ENCODE measurements around the gene PARS2. TPM values are rescaled to one million over a fixed set of nuclear protein-coding genes. Genes with fewer than 3 reads are reported as not detected.

The PARS2 gene
- total RNA-seq, 1 experiment from 2014 or later: 25.2 TPM

DNA sequence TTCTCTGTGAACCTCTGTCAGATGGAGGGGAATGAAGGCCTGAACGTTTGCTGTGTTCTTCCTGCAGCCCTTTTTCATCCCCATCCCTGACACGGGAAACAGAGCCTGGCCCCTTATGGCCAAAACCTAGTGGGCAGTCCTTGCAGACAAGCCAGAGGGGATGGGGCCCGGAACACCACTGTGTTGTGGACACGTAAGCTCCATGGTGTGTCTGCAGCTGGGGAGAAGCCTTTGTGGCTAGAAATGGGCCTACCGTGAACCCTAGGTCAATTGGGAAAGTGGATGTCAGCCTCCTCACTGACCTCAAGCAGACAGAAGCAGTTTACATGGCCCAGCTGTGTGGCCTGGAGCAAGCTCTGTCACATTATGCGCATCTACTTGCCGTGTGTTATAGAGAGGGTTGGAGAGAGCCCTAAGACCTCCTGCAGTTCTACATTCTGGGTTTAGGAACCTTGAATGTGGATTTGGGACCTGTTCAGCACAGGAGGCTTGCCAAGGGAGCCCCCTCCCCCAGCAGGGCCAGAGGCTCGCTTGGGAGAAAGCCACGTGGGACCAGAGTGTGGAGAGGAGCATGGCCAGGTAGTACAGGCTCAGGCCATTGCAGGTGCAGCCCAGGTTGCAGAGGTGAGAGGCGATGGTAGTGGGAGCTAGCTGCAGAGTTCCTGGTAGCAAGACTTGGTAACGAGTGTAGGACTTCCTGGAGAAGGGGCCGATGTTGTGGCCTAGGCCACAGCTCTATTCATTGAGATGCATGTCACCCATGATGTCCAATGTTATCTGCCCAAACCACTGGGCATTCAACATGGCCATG lies 20.7 kb downstream of the PARS2 start:
- Histone ChIP-seq H3K4me3 (ENCODE audit: insufficient read depth, low read depth, low read length) (no peak overlapping the region), H3K36me3 (replicated peaks; ENCODE audit: control insufficient read depth, insufficient read depth, low read length) (peaks cover 23% of the 10 kb centered on the region), H3K27me3 (ENCODE audit: control insufficient read depth, insufficient read depth, low read length) (no peaks in the 10 kb centered on the region)
- peak; percentile 10 for DNase-seq

DNA sequence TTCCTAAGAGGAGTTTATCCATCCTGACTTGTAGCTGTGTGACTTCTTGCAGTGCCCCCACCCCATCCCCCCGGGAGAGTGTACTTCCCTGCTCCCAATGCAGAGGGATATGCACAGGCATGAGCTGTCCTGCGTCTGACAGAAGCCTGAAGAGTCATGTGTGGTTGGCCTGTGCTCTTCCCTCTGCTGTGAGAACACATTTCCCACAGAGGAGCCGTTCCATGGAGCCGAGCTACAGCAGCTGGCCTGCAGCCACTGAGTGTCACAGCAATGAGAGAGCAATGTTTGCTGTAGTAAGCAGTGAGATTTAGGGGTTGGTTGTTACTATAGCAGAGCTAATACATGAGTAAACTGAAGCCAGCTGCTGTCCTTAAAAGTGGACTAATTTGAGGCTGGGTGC lies 22.0 kb downstream of the PARS2 start:
- no peaks in the 10 kb centered on the region for H3K27me3 ChIP-seq (ENCODE audit: control insufficient read depth, insufficient read depth, low read length)
- no peak for DNase-seq
- no peak overlapping the region for H3K4me3 ChIP-seq (ENCODE audit: insufficient read depth, low read depth, low read length)
- peaks cover 30% of the 10 kb centered on the region for H3K36me3 ChIP-seq (replicated peaks; ENCODE audit: control insufficient read depth, insufficient read depth, low read length)

DNA sequence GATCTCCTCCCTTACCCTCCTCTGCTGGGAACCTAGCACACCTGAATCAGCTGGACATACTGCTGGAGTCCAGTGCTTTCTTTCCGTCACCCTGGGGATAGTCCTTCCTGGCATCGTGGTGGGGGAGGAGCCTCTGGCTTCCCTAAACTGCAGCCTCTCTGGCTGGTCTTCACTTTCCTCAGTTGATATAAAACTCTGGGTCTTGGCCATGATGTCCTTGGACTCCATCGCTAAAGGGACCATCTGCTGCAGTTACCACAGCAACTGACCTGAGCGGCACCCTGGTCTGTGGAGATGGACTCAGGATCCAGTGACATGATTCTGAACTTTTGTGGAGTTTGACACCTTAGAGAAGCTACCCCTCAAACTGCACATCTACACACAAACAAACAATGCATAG lies 22.8 kb downstream of the PARS2 start:
- no peak for DNase-seq
- peaks cover 34% of the 10 kb centered on the region for H3K36me3 ChIP-seq (replicated peaks; ENCODE audit: control insufficient read depth, insufficient read depth, low read length)
- no peaks in the 10 kb centered on the region for H3K27me3 ChIP-seq (ENCODE audit: control insufficient read depth, insufficient read depth, low read length)
- no peak overlapping the region for H3K4me3 ChIP-seq (ENCODE audit: insufficient read depth, low read depth, low read length)

DNA sequence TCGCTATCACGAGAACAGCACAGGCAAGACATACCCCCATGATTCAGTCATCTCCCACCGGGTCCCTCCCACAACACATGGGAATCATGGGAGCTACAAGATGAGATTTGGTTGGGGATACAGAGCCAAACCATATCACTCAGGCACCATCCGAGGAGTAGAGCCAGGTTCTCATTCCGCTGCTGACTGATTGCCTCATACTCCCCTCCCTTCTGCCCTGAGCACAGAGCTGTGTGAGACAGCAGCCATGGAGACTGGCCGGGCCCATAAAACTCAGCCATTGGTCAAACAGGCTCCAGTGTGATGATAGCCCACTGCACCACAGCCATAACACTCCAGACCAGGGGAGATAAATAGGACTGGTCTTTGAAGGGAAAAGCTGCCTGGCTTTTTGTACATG lies 26.1 kb downstream of the PARS2 start:
- no peak for DNase-seq
- Histone ChIP-seq H3K36me3 (replicated peaks; ENCODE audit: control insufficient read depth, insufficient read depth, low read length) (peaks cover 34% of the 10 kb centered on the region), H3K27me3 (ENCODE audit: control insufficient read depth, insufficient read depth, low read length) (no peaks in the 10 kb centered on the region), H3K4me3 (ENCODE audit: insufficient read depth, low read depth, low read length) (no peak overlapping the region)

DNA sequence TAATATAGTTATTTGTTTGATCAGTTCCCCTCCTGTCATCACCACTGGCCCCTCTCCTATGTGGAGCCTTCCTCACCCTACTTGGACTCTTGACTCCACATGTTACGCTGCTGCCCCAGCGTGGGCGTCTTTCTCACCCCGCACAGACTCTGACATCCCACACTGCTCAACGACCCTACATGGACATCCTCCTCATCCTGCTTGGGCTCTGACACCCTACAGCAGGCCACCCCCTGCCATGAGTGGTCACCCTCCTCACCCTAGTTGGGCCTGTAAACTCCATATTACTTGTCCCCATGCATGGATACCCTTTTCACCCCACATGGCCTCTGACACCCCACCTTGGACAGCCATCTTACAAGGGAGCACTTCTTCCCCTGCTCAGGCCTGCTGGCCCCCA lies 27.6 kb downstream of the PARS2 start:
- no peak for DNase-seq
- Histone ChIP-seq H3K27me3 (ENCODE audit: control insufficient read depth, insufficient read depth, low read length) (no peaks in the 10 kb centered on the region), H3K4me3 (ENCODE audit: insufficient read depth, low read depth, low read length) (no peak overlapping the region), H3K36me3 (replicated peaks; ENCODE audit: control insufficient read depth, insufficient read depth, low read length) (peaks cover 27% of the 10 kb centered on the region)

DNA sequence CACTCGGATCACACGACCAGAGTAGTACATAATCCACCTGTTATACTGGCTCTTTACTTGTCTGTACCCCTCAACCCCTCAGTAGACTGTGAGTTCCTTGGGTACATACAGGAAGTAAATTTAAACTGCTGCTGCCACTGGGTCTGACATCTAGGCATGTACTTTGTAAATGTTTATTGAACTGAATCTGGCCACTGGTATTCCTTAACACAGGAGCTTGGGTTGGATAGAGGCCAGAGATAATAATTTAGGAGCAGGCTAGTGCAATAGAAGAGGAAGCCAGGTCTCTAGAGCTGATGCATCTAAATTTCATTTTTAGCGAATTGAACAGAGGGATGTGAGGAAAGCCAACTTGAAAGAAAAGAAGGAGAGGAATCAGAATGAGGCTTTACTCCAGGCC lies 36.3 kb downstream of the PARS2 start:
- no peaks in the 10 kb centered on the region for H3K27me3 ChIP-seq (ENCODE audit: control insufficient read depth, insufficient read depth, low read length)
- DNase-seq: no peak
- H3K4me3 ChIP-seq (ENCODE audit: insufficient read depth, low read depth, low read length): no peak overlapping the region
- H3K36me3 ChIP-seq (replicated peaks; ENCODE audit: control insufficient read depth, insufficient read depth, low read length): peaks cover 38% of the 10 kb centered on the region

DNA sequence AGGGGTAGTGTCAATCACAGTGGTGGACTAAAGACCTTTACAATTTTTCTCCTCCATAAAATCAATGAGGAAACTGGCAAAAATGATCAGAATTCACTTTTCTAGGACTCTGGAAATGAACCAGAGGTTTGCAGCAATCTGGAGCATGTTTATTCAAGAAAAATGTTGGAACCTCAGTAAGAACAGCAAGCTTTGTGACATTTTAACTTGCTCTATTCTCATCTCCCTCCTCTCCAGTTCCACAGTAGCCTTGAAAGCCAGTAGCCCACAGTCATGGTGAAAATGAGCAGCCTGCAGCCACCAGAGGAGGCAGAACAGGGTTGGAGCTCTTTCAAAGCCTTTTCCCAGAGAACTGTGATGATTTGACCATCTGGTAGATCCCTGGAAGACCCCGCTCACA lies 39.6 kb downstream of the PARS2 start:
- DNase-seq: no peak
- no peak overlapping the region for H3K4me3 ChIP-seq (ENCODE audit: insufficient read depth, low read depth, low read length)
- H3K27me3 ChIP-seq (ENCODE audit: control insufficient read depth, insufficient read depth, low read length): no peaks in the 10 kb centered on the region
- H3K36me3 ChIP-seq (replicated peaks; ENCODE audit: control insufficient read depth, insufficient read depth, low read length): peaks cover 36% of the 10 kb centered on the region

DNA sequence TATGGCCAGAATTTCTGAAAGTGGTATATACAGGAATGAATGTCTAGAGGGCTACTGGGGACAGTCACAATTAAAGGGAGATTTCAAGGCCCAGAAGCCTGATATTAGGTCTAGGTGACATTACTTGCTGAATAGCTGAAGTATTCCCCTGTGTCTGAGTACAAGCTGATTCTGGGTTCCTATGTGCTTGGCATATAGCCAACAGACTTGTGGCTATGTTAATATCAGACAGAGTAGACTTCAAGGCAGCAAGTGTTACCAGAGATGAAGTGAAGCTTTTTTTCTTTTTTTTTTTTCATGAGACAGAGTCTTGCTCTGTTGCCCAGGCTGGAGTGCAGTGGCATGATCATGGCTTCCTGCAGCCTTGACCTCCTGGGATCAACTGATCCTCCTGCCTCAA lies 40.3 kb downstream of the PARS2 start:
- DNase-seq: no peak
- H3K4me3 ChIP-seq (ENCODE audit: insufficient read depth, low read depth, low read length): no peak overlapping the region
- no peaks in the 10 kb centered on the region for H3K27me3 ChIP-seq (ENCODE audit: control insufficient read depth, insufficient read depth, low read length)
- peaks cover 32% of the 10 kb centered on the region for H3K36me3 ChIP-seq (replicated peaks; ENCODE audit: control insufficient read depth, insufficient read depth, low read length)

DNA sequence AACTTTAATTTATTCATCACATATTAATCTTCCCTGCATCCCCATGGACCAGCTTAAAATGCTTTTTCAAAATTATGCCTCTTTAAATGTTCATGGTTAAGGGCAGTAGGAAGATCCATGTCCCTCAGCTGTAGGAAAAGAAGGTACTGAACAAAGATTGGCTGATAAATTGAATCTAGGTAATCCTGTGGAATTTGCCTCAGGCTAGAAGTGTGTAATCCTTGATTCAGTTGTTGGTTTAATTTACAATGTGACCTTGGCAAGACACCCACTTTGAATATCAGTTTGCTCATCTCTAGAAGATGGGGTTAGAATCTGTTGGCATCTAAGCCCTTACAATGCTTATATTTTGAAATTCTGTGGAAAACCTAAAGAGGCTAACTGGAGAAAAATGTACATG lies 42.6 kb downstream of the PARS2 start:
- Histone ChIP-seq H3K36me3 (replicated peaks; ENCODE audit: control insufficient read depth, insufficient read depth, low read length) (peaks cover 28% of the 10 kb centered on the region), H3K4me3 (ENCODE audit: insufficient read depth, low read depth, low read length) (no peak overlapping the region), H3K27me3 (ENCODE audit: control insufficient read depth, insufficient read depth, low read length) (no peaks in the 10 kb centered on the region)
- DNase-seq: no peak

DNA sequence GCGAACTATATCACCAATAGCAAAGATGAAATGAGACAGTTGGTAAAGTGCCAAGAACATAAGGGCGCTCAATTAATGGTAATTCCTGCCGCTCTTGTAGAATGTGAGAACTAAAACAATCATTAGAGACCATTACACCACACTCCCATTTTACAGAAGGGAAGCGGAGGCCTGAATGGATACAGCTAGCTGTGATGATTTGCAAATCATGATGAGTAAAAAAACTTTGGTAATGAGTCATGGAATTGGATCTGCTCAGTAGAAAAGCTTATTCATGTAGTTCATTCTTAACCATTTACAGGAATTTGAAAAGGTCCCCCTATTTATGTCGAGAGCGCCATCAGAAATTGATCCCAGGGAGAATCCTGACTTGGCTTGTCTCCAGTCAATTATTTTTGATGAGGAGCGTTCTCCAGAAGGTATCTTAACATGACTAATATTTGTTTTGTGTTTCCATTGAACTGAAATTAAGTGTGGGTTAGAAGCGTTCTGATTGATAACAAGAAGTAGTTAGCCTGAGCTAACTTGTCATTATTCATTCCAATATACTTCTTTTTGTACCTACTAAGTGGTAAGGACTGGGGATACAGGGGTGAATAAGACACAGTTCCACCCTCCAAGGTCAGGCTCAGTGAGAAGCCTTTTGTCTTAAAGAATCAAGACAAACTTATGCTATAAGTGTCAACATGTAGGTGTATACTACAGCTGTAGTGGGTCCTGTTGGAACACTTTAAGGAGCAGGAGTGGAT lies 47.9 kb downstream of the PARS2 start:
- Histone ChIP-seq H3K36me3 (replicated peaks; ENCODE audit: control insufficient read depth, insufficient read depth, low read length) (peaks cover 4% of the 10 kb centered on the region), H3K4me3 (ENCODE audit: insufficient read depth, low read depth, low read length) (peak overlapping the region; percentile 61), H3K27me3 (ENCODE audit: control insufficient read depth, insufficient read depth, low read length) (peaks cover 4% of the 10 kb centered on the region; the same call in 1 of the 2 replicates)
- peak; percentile 9 for DNase-seq

DNA sequence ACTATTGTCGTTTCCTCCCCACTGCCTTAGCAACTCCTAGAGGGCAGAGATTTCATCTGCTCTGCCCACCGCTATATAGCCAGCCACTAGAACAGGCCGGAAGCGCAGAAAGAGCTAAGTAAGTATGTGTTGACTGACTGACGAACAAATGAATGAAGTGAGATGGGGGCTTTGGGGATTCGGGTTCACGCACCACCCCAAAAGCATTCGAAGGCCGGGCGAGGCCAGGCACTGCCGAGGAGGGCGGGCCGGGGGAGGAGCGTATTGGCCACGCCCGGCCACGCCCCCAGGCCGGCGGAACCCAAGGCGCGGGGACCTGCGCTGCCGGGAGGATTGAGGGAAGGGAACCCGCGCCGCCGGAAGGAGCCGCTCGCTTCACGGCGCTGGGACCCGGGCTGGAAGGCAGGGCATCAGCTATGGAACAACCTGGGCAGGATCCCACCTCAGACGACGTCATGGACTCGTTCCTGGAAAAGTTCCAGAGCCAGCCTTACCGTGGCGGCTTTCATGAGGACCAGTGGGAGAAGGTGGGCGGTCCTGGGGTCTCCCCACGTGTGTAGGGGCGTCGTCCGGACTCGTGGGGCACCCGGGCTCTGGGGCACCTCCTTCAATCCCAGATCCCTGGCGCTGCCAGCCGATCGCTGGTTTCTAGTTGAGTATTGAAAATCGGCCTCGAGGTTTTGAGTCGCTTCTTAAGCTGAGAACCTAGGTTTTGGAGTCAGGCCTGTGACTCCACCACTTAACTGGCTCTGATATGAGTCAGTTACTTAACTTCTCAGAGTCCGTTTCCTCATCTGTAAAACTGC lies 48.6 kb downstream of the PARS2 start, which contains the start of gene TTC4:
TSS of gene TTC4 (plus strand) at position 369 of the 806 bp plus-strand sequence. CDS start at position 417, 48 bp downstream.
- peaks cover 4% of the 10 kb centered on the region; the same call in 1 of the 2 replicates for H3K27me3 ChIP-seq (ENCODE audit: control insufficient read depth, insufficient read depth, low read length)
- peak within 1 kb of the TSS; percentile 61 for H3K4me3 ChIP-seq (ENCODE audit: insufficient read depth, low read depth, low read length)
- peaks cover 4% of the 10 kb centered on the region for H3K36me3 ChIP-seq (replicated peaks; ENCODE audit: control insufficient read depth, insufficient read depth, low read length)
- DNase-seq: peak; percentile 97

DNA sequence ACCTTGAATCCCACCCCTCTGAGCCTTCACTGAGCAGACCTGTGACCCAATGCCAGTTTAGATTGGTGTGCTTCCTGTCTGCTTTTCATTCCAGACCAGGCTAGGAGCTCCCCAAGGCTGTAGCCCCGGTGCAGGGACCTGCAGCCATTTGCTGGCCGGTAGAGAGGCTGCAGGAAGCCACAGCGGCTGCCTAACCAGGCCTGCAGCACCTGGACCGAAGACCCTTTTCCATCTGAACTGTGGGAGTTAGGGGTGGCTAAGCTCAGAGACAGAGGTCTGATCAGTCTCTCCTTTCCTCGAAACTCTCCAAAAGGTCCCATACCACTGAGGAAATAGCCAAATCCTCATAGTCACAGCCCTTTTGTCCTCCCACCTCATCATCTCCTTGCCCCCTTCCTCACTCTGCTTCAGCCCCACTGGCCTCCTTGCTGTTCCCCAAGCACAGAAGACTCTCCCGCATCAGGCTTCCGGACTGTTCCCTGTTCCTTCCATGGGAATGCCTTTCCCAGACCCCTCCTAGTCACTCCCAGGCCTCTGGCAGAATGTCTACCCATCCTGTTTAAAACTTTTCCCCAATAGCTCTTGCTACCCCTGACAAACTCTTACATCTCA lies 49.3 kb downstream of the PARS2 start:
- peaks cover 9% of the 10 kb centered on the region; the same call in 1 of the 2 replicates for H3K27me3 ChIP-seq (ENCODE audit: control insufficient read depth, insufficient read depth, low read length)
- peaks cover 4% of the 10 kb centered on the region for H3K36me3 ChIP-seq (replicated peaks; ENCODE audit: control insufficient read depth, insufficient read depth, low read length)
- DNase-seq: peak; percentile 29
- peak overlapping the region; percentile 61 for H3K4me3 ChIP-seq (ENCODE audit: insufficient read depth, low read depth, low read length)

DNA sequence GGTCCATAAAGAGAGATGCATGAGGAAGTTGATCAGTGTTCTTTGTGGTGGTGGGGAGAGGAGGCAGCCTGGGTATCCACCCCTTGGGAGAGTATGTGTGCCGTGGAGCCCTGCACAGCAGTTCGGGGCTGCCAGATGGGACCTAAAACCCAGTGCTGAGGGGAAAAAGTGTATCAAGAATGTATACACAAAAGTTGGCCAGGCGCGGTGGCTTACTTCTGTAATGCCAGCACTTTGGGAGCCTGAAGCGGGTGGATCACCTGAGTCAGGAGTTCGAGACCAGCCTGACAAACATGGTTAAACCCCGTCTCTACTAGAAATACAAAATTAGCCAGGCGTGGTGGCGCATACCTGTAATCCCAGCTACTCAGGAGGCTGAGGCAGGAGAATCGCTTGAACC lies 52.8 kb downstream of the PARS2 start:
- no peak overlapping the region for H3K4me3 ChIP-seq (ENCODE audit: insufficient read depth, low read depth, low read length)
- peak; percentile 2 for DNase-seq
- H3K27me3 ChIP-seq (ENCODE audit: control insufficient read depth, insufficient read depth, low read length): peaks cover 18% of the 10 kb centered on the region; the same call in 1 of the 2 replicates
- no peaks in the 10 kb centered on the region for H3K36me3 ChIP-seq (replicated peaks; ENCODE audit: control insufficient read depth, insufficient read depth, low read length)

DNA sequence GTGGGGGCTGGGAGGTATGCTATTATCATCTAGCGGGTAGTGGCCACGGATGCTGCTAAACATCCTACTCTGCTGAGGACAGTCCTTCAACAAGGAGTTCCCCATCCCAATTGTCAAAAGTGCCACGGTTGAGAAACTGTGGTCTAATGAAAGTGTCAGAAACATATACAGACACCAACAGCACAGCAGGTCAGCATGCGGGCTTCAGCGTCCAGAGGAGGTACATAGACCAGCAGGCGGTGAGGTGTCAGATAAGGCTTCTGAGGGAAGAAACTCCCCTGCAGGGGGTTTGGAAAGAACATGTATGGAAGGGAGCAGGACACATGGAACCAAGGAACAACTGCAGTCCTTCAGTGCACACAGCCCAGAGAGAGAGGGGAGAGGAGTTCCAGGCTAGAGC lies 53.5 kb downstream of the PARS2 start:
- H3K27me3 ChIP-seq (ENCODE audit: control insufficient read depth, insufficient read depth, low read length): peaks cover 18% of the 10 kb centered on the region; the same call in 1 of the 2 replicates
- DNase-seq: peak; percentile 4

More for the DNA sequence above, 53.5 kb downstream of the PARS2 start:
- no peak overlapping the region for H3K4me3 ChIP-seq (ENCODE audit: insufficient read depth, low read depth, low read length)
- H3K36me3 ChIP-seq (replicated peaks; ENCODE audit: control insufficient read depth, insufficient read depth, low read length): no peaks in the 10 kb centered on the region

Measured in H7 (cell line).